ENCODE measurements around the gene TMEM145.

DNA sequence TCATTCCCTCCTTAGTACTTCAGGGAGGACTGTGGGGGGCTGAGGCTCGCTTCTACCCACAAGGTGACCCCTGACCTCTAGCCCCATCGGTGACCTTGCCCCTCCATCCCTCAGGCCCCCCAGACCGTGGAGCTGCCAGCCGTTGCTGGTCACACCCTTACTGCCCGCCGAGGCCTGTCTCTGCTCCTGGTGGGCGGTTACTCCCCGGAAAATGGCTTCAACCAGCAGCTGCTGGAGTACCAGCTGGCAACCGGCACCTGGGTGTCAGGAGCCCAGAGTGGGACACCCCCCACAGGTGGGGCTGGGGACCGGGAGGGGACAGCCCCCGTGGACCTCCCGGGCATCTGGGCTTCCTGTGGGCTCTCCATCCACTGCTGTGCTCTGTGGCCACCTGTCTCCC is 44.2 kb downstream of the TMEM145 start:
- TF ChIP-seq, protein P1, sequence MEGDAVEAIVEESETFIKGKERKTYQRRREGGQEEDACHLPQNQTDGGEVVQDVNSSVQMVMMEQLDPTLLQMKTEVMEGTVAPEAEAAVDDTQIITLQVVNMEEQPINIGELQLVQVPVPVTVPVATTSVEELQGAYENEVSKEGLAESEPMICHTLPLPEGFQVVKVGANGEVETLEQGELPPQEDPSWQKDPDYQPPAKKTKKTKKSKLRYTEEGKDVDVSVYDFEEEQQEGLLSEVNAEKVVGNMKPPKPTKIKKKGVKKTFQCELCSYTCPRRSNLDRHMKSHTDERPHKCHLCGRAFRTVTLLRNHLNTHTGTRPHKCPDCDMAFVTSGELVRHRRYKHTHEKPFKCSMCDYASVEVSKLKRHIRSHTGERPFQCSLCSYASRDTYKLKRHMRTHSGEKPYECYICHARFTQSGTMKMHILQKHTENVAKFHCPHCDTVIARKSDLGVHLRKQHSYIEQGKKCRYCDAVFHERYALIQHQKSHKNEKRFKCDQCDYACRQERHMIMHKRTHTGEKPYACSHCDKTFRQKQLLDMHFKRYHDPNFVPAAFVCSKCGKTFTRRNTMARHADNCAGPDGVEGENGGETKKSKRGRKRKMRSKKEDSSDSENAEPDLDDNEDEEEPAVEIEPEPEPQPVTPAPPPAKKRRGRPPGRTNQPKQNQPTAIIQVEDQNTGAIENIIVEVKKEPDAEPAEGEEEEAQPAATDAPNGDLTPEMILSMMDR (IDR thresholded peaks at IDR 0.05; ENCODE audit: low read length) = no peak
- no peak for TF ChIP-seq EZH2 (IDR thresholded peaks at IDR 0.05; ENCODE audit: borderline replicate concordance, low read length)

Data from OCI-LY1 (cell line).